GM18858 (cell line): ENCODE results near the gene ZNF335.

ENCODE experiments used
- ATAC-seq: cut with Tn5 transposase; IDR thresholded peaks from one replicate; pipeline ENCODE4 v1.9.1; 2021; ENCODE audit not compliant: unreplicated experiment

ZNF335 gene

GRCh38 chr20:45953672-45954071 lies 18.3 kb downstream of the ZNF335 start:
- no peak for ATAC-seq

- ATAC-seq: no peak
These were observed 19.1 kb downstream of the ZNF335 start for GRCh38 chr20:45952861-45953260.

GRCh38 chr20:45951925-45952834 lies 19.8 kb downstream of the ZNF335 start:
- ATAC-seq: no peak

GRCh38 chr20:45950330-45950646 lies 21.7 kb downstream of the ZNF335 start:
- ATAC-seq: no peak

GRCh38 chr20:45949542-45950329 lies 22.3 kb downstream of the ZNF335 start:
- no peak for ATAC-seq

- no peak for ATAC-seq
These were observed 23.1 kb downstream of the ZNF335 start for GRCh38 chr20:45948742-45949541.

GRCh38 chr20:45948261-45948733 lies 23.7 kb downstream of the ZNF335 start:
- no peak for ATAC-seq

- no peak for ATAC-seq
These were observed 24.7 kb downstream of the ZNF335 start for GRCh38 chr20:45947110-45947866.

- no peak for ATAC-seq
These were observed 25.6 kb downstream of the ZNF335 start for GRCh38 chr20:45946149-45946970.

GRCh38 chr20:45945678-45946148 lies 26.3 kb downstream of the ZNF335 start:
- ATAC-seq: no peak

GRCh38 chr20:45944965-45945677 lies 26.9 kb downstream of the ZNF335 start:
- ATAC-seq: no peak

- ATAC-seq: no peak
These were observed 27.6 kb downstream of the ZNF335 start for GRCh38 chr20:45944151-45944964.

- ATAC-seq: no peak
These were observed 28.4 kb downstream of the ZNF335 start for GRCh38 chr20:45943613-45944012.

GRCh38 chr20:45940469-45940868 lies 31.5 kb downstream of the ZNF335 start:
- ATAC-seq: no peak

GRCh38 chr20:45940053-45940452 lies 31.9 kb downstream of the ZNF335 start:
- no peak for ATAC-seq

- no peak for ATAC-seq
These were observed 33.1 kb downstream of the ZNF335 start for GRCh38 chr20:45938727-45939438.

GRCh38 chr20:45937765-45938164 lies 34.2 kb downstream of the ZNF335 start:
- ATAC-seq: no peak
